Stimulated activated naive CD4-positive, alpha-beta T cell treated with Interleukin-2 at 50 U/mL for 16 hours (primary cell): ENCODE measurements around the gene ARRB1.
"Not testable (repeated sequence)": the region's sequence is repeated elsewhere in the genome, so short reads cannot be mapped to it uniquely, and the experiment has no call there.

Source experiments
- DNase-seq: peaks from one replicate; lab custom pipeline; 2025; lab: John Stamatoyannopoulos, UW

The ARRB1 gene

DNA sequence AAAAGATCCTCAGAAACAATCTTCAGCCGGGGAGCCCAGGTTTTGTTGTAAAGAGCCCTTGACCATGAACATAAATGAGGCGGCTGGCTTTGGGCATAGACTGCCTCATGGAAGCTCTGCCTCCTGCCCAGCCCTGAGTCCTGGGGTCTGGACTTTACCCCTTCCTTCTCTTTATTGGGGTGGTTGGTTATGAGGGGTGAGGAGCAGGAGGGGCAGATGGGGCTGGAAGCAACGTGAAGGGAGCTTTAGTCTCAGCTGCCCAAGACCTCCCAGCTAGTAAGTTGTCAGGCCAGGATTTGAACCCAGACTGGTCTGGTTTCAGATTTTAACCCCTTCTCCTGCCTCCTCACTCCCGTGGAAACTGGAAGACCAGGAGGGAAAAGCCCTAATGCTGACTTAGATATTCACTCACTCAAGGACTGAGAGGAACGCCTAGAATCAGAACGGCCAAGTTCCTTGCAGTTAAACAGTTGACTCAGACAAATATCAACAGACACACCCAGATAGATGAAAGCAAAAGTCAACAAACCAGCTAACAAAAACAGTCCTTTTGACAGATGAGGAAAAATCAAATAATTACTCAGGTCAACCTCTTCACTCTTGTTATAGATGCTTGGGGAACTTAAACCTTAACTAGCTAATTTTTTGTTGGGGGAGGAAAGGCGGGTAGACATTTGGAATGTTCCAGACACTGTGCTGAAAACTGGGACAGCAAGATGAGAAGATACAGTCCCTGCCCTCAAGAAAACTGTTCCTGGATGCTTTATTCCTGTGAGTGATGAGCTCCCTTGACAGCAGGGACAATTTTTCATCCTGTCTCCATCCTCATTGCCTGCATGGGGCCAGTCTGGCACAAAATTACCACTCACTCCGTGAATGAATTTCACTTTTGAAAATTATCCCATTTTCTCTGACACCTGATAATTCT lies 20.8 kb upstream of the ARRB1 start:
- no peak for DNase-seq

DNA sequence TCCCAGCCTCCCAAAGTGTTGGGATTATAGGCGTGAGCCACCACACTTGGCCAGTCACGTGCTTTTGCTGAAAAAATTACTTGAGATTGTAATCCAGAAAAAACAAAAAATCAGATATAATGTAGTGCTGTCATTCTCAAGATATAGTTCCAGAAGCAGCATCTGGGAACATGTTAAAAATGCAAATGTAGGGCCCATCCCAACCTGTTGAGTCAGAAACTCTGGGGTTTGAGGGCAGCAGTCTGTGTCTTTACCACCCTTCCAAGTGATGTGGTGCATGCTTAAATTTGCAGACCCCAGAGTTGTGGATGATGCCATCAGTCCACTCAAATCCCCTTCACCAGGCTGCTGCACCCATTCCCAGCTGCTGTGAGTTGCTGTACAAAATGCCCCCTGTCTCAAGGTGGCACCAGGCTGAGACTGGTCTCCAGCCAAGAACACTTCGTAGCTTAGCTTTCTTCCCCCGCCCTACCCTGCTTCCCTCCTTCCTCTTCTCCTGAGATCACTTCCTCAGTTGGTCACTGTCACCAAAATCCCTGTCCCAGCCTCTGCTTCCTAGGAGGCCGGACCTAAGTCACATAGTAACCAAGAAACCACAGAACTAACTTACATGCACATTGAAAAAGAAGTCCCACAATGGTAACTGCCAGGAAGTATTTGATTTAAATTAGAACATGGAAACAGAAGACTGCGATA lies 18.2 kb upstream of the ARRB1 start:
- DNase-seq, result no peak

DNA sequence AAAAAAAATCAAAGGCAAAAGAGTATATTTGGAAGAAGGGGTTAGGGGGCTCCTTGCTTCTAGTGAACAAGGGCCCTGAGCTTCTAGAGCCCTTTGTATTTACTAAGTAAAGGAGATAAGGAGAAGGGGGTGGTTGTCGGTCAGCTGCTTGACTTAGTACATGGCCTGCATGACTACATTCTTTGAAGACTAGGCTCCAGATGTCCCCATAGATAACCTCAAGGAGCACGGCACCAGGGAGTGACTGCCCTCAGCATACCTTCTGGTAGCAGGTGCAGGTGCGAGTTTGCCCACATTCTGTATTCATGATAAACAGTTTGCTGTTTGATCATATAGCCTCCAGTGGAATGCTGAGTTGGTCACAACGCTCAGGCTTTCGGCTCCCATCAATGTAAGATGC lies 15.4 kb upstream of the ARRB1 start:
- not testable (repeated sequence) for DNase-seq

DNA sequence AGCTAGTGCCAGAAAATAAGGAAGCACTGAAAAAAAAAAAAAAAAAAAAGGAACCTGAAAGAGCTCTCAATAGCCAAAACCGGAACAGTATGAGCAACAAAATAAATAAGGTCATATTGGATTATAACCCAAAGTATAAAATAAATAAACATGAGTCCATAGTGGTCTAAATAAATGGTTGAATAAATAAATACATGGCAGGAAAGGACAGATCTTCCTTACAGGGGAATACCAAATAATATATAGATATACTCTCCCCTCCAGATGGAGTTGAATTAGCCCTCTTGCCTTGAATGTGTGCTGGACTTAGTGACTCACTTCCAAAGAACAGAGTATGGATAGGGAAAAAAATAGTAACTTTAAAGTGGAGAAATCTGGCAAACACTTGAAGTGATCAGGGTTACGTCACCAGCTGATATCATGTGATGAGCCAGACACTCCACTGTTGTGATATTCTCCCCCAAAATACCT lies 14.3 kb upstream of the ARRB1 start:
- no peak for DNase-seq

DNA sequence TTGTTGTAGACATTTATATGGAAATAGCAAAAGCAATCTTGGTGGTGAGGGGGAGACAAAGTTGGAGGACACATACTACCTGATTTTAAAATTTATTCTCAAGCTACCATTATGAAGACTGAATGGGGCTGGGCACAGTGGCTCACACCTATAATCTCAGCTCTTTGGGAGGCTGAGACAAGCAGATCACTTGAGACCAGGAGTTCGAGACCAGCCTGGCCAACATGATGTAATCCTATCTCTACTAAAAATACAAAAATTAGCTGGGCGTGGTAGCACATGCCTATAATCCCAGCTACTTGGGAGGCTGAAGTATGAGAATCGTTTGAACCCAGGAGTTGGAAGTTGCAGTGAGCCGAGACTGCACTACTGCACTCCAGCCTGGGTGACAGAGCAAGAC lies 10.8 kb upstream of the ARRB1 start:
- not testable (repeated sequence) for DNase-seq

DNA sequence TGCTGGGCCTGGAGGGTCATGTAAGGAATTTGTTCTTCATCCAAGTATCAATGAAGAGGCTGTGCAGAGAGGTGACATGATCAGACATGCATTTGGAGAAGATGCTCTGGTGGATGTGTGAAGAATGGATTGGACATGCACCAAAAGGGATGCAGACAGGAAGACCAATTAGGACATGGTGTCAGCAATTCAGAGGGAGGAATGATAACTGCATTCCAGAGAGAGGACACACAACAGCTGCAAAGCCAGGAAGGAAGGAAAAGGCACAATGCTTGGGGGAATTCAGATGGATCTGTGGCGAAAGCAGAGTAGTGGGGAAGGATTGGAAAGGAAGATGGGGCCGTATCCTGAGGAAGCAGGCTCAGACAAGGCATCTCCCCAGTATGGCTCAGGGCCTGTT lies 5.2 kb upstream of the ARRB1 start:
- DNase-seq, result no peak

DNA sequence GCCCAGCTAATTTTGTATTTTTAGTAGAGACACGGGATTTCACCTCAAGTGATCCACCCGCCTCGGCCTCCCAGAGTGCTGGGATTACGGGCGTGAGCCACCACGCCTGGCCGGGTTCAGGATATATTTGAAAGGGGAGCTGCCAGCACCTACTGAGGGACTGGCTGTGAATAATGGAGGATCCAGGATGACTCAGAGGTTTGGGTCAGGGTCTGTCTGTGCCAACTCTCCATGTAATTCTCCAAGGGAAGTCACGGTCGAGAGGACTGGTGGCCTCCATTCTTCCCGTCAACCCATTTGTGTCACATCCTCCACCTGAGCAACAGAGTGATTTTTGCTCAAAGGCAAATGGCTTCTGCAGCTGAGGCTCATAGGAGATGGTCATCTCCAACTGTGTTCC lies 3.6 kb upstream of the ARRB1 start:
- DNase-seq, result no peak

DNA sequence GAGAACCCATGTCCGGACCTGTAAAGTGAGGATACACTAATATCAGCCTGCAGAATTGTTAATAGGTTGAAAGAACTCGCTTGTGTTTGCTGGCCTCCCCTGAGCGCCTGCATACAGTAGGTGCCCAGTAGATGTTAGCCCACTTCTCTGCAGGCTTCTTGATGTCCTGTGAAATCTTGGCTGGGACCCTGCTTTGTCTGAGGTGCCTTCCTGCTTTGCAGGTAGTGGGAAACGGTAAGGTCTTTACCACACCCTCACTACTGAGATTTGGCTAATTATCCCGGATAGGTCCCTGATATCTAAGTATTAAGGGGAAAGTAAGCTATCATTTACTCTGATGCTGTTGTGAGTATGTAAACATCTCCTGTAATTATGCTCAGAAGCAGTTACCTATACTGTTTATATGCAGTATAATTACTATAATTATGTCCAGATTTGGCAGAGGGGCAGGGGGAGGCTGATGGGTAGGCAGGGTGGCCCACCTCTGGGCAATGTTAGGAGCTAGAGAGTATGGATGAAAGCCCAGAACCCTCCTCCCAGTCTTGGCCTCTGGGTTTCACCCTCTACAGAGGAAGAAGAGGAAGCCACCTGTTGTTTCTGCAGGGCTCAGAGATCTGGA lies 1.2 kb upstream of the ARRB1 start:
- DNase-seq, result no peak

DNA sequence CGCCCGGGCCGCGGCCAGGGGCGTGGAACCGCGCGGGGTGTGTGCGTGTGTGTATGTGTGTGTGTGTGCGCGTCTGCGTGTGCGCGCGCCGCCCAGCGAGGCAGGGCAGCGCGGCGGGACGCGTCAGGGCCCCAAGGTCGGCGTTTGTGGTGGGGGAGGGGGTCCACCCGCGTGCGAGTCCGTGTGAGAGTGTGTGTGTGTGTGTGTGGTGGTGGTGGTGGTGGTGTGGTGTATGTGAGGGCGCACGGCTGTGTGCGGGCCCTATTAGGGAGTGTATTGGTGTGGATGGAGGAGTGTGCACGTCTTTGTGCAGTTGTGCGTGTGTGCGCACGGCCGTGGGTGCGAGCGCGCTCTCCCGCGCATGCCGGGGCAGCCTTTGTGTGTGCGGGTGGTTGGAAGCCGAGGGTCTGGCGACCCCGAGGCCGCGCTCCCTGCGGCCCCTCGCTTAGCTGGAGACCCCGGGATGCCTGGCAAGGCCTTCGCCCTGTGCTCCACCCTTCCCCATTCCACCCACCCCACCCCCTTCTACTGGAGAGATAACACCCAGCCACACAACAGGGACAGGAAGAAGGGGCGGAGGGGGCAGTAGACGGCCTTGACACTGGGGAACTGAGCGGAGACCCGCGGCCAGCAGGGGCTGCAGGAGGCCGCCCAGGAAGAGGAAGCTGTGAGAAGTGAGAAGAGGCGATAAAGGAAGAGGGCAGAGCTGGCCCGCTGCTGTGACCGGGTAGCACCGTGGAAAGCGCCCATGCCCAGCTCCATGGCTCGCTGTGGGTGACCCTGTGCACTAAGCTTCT lies 528 bp upstream of the ARRB1 start:
- peak; percentile 58 for DNase-seq

DNA sequence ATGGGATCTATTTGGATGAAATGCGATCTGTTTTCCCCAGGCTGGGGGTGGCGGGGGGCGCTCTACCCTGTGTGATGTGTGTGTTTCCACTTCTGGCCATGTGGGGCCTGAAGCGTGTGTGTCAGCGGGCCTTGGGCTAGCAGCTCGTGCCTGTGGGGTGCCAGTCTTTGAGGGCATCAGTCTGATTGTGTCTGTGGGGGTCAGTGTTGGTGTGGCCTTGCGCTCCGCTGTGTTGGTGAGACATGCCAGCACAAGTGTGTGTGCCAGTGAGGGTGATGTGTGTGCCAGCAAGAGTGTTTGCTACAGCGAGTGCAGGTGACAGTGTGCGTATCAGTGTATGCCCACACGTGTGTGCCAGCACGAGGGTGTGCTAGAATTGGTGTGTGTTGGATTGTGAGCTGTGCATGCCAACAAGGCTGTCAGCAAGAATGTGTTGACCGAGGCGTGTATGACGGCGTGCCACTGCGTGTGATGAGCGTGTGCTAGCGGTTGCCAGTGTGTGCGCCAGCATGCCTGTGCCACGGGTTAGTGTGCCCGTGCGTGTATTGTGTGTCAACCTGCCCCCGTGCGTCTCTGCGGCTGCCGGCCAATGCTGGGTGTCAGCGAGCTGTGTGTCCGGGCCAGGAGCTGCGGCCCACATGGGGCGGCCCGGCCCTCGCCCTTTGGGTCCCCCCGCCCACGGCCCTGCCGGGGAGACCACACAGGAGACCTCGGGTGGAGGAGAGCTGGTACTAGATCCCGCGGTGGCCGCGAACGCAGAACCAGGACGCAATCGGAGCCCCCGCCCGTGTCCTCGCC lies 519 bp downstream of the ARRB1 start:
- DNase-seq, result peak; percentile 38

DNA sequence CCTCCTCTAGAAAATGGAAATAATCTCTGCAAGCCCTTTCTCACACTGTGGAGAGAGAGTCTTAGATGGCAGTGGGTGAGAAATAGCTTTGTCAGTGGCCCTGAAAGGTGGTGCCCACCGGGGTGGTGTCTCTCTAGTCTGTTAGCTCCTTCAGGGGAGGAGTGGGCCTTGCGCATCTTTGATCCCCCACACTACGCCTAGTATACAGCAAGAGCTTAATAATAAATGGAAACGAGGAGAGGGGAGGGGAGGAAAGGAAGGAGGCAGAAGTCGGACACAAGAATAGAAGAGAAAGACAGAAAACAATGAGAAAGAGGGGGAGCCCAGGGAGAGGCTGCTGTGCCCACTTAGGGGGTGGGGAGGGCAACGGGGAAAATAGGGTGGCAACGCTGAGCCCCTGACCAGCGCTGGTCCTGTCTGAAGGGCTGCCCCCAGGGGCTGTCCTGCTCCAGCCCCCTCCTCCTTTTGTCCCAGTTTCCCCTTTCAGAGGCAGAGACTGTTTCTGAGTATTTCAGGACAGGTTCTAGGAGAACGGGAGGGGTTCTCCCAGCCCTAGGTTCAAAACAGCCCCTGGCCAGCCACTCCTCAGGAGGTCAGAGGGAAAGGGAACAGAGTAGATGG lies 1.2 kb downstream of the ARRB1 start:
- DNase-seq, result no peak

DNA sequence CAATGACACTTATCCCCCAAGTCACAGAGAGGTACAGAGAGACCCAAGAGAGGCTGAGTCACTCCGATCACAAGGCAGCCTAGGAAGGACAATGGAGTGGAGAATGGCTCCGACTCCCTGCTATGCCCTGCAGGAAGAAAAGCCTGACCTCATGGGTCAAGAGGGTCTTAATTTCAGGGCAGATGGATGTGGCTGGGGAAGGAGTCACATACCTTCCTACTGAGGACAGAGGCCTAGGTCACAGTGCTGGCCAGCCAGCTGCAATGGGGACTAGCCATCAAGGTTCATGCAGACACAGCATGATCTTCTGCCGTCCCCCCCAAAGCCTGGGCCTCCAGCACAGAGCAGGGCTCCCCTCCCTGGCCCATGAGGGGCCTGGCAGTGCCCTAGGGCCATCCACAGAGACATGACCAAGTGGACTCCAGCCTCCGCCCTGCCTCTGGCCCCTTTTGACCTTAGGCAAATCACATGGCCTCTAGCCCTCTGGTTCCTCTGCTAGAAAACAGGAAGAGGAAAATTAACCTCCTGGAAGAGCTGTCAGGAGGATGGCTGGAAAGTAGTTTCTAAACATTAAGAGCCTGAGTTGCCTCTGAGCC lies 1.8 kb downstream of the ARRB1 start:
- DNase-seq, result no peak

DNA sequence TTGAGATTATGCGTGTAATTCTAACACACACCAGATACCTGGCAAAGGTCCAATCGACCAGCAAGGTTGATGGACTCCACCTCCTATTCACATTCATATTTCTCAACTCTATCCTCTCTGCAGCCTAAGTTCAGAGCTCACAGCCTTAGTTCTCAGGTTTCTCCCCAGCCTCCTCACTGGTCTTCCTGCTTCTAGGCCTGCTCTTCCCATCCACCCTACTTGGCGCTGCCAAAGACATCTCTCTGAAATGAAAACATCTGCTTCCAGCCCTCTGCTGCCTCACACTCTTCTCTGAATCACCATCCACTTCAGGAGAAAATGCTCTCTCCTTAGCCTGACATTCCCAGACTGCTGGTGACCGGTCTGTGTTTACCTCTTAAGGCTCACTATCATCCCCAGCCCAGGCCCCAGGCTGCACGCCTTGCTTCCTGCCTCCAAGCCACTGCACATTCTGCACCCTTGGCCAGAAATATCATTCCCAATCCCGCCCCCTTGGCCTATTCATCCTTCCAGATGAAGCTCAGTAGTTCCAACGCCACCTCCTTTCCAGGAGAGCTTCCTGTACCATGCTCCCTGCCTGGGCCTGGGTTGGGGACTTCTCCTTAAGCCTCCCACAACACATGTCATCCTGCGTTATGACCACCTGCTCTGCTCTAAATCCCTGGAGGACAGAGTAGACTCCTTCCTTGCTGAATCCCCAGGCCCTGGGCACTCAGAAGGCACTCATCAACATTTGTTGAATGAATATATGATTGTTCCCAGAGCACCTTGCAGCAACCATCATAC lies 3.5 kb downstream of the ARRB1 start:
- no peak for DNase-seq

DNA sequence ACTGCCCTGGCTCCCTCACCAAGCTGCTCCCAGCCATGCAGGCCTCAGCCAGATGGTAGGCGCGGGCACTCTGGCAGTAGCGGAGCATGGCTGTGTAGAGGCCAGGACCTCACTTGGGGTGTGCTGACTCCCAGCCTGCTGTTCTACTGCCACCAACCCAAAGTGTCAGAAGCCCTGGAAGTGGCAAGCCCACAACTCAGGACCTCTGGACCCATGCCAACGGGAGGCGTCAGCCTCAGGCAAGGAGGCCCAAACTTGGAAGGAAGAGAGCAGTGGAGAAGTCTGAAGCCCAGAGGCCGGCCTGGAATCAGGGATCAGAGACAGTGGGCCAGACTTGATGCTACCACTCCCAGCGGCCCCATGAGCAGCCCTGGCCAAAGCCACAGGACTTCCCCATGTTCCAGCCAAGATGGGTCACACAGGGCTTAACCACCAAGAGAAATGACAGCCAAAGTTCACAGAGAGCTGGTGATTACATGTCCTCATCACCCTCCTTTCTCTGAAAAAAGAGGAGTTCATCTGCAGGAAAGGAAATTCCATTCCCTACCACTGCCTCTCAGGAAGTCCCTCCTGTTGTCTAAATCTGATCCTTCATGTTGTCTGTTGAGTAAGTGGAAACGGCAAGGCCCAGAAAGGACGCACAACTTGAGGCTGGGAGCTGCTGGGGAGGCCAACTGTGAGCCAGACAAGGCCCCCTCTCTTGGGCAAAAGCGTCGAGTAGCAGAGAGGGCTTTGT lies 4.4 kb downstream of the ARRB1 start:
- DNase-seq, result no peak

DNA sequence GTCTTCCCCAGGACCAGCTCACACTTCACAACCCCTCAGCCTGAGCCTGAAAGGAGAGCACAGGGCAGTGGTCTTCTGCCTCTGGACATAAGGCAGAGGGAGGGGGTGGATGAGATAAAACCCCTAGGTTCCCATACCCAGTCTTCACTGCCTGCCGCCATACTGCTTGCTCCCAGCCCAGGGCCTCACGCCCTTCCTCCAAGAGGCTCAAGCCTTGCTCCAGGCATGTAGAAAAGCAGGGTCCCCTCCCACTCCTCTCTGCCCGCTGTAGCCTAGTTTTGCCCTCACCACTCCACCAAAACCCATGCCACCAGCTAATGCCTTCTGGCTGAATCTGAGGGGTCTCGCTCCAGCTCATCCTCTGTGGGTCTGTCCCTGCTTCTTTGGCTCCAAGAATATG lies 5.2 kb downstream of the ARRB1 start:
- DNase-seq, result no peak

DNA sequence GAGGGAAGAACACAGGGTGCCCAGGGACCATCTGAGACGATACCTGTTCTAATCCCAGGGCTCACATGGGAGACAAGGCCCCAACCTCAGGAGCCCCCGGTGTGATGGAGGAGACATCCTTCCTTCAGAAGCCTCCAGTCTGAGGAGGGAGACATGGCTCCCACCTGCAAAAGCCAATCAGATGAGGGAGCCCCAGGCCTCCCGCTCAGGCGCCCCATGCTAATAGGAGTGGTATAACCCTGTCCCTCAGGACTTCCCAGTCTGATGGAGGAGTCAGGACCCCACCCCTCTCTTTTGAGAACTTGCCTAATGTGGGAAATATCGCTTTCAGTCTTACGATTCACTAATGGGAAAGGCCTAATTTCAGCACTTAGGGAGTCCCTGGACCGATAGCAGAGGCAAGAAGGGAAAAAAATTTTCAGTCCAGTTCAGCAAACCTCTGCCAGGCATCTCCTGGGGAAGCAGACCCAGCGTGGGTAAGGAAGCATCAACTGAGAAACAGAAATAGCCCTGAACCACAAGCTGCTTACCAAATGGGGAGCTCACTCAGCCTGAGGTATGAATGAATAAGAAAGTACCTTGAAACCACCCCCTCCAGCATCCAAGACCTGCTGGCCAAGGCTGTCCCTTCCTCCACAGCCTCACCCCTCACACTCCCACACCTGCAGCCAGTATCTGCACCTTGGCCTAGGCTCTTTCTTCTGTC lies 5.9 kb downstream of the ARRB1 start:
- DNase-seq, result no peak

DNA sequence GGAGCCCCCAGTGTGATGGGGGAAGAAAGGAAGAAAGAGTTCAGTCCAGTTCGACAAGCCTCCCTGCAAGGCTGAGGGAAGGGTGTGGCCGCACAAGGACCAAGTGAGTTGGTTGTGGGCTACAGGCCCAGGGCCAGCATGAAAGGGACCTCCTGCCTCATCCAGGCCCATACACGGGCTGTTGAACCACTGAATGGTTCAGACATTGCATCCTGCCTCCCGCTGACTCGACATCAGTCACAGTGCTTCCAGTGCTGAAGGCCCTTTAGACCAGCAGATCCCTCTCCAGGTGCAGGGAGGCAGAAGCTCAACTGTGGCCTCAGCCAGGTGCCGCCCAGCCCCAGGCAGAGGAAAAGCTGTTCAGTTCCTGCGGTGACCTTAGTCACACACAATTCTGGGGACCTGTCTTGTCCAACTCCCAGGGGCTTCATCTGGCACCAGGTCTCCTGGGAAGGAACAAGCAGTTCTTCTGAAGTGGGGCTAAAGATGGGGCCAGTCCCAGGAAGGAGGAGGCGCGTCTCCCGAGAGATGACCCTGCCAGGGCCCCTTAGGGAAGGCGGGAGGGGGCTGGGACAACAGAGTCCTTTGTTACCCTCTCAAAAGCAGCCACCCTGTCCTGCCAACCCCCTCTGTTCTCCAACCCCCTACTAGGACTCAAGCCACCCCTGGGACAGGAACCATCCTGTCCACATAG lies 6.6 kb downstream of the ARRB1 start:
- no peak for DNase-seq

DNA sequence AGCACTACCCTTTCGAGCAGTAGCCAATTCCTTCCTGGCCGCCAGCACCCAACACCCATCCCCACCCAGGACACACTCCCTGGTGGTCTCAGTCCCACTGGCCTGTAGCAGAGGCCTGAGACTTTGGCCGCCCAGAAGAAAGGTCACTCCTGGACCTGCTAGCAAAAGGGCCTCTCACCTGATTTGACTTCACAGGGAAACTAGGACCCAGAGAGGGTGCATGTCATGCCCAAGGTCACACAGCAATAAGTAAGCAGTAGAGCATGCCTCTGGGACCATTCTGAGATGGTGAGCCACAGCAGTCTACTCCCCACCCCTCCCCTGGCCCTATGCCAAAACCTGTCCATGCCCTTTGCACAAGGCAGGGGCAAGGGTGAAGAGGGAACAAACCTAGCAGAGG lies 7.3 kb downstream of the ARRB1 start:
- DNase-seq, result no peak
